GM12801 (cell line): ENCODE results near the gene CIRBP.

Source experiments
- CTCF ChIP-seq: IDR thresholded peaks from one replicate; pipeline ENCODE4 v1.5.1; 2011; ENCODE audit warnings: control low read depth; ENCODE audit not compliant: insufficient read length; ENCODE audit errors: extremely low read depth

The CIRBP gene

DNA sequence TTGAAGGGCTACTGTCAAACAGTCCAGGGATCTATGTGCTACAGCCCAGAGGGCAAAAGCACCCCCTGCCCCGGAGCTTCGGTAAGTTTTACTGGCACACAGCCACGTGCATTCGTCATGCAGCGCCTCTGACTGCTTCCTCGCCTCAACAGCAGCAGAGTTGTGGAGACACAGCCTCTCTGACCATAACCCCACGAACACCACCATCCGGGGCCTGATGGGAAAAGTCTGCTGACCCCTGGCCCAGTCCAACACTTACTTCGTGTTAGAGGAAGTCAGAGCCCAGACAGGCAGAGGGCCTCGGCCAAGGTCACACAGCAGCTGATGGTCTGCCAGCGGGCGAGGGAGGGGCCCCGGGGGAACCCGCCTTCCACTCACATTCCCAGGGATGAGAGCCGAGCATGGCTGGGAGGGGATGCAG is 36.5 kb upstream of the CIRBP start:
- no peak for TF ChIP-seq CTCF

- no peak for TF ChIP-seq CTCF
Measured at GRCh38 chr19:1233115-1233667, 35.9 kb upstream of the CIRBP start.

DNA sequence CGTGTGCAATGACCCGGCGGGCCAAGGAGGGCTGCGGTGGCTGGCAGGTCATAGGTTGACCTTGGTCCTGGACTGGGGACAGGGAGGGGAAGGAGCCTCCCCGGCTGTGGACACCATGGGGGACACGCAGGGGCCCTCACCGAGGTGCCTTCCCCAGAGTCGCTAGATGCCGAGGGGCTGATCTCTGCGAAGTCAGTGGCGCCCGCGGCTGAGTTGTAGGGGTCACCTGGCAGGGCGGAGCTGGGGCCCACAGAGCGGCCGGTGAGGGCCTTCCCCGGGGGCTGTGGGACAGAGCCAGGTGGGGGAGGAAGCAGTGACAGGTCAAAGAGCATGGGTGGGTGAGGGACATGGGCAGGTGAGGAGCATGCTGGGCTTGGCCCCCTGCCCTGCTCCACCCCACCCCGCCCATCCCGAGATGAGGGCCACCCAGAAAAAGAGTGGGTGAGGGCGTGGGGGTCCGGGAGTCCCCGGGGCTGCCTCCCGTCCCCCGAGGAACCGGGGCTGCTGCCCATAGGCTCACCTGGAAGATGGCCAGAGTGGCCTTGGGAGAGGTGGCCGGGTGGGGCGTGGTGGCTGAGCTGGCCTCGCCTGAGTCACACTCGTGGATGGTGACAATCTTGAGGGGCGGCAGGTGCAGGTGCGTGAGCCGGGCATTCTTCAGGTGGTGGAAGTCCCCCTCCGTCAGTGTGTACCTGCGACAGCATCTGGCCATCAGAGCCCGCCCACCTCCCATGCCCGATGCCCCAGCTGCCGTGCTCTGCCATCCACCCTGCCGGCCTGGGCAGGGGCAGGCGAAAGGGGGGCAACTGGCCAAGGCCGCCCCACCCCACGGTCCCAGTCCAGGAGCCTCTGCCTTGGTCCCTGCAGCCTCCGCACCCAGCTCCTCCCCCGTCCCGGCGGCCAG is 34.8 kb upstream of the CIRBP start:
- TF ChIP-seq CTCF: no peak

- no peak for TF ChIP-seq CTCF
Measured at GRCh38 chr19:1234955-1235380, 34.2 kb upstream of the CIRBP start.

- TF ChIP-seq CTCF: no peak
Measured at GRCh38 chr19:1235625-1236538, 33.2 kb upstream of the CIRBP start.

- TF ChIP-seq CTCF: no peak
Measured at GRCh38 chr19:1236576-1236975, 32.6 kb upstream of the CIRBP start.
